Esophagus squamous epithelium (tissue), 4 donors: ENCODE measurements around the gene KBTBD8.
A peak's percentile ranks its signal among the peaks of the same experiment; 100 is the strongest.

Experiments used
- CTCF ChIP-seq, 6 experiments: fragments of 450-650 bp in 4 of 6; fragments of 200-600 bp in 2 of 6; sonication (generic) in 2 of 6; IDR thresholded peaks; one replicate each; pipeline ENCODE4 v1.5.1; 2016 to 2019; ENCODE audit warnings: antibody characterized with exemption in 6 of 6, mild to moderate bottlenecking in 4 of 6, moderate library complexity in 4 of 6
- POLR2A ChIP-seq, 4 donors: fragments of 450-650 bp; IDR thresholded peaks; one replicate each; pipeline ENCODE4 v1.6.1; 2017; ENCODE audit warnings: antibody characterized with exemption in 4 of 4, mild to moderate bottlenecking in 4 of 4, moderate library complexity in 3 of 4

GRCh38 chr3:66998113-66998903 is at the start of gene KBTBD8:
- TF ChIP-seq CTCF (IDR thresholded peaks at IDR 0.05) (no peak), POLR2A (IDR thresholded peaks at IDR 0.05) (peak in 2 of 4 donors; percentile 34 to 66)
